WERI-Rb-1 (cell line): ENCODE data around the gene PPIP5K2.

ENCODE experiments used
- DNase-seq: peaks from one replicate; pipeline ENCODE4 v3.0.0-alpha.2; 2020
- H3K27ac ChIP-seq: fragments of 250-450 bp; sonication (Bioruptor Pico); 2 replicates; pipeline ENCODE4 v1.5.1; 2020; ENCODE audit warnings: mild to moderate bottlenecking, moderate library complexity
- H3K27me3 ChIP-seq: fragments of 250-450 bp; sonication (Bioruptor Pico); 2 replicates; pipeline ENCODE4 v1.5.1; 2021; ENCODE audit warnings: mild to moderate bottlenecking, low read depth, moderate library complexity; ENCODE audit not compliant: insufficient read depth, severe bottlenecking
- H3K36me3 ChIP-seq: fragments of 250-450 bp; sonication (Bioruptor Pico); 2 replicates; pipeline ENCODE4 v1.5.1; 2020; ENCODE audit warnings: mild to moderate bottlenecking, moderate library complexity
- H3K4me3 ChIP-seq: 2 replicates; pipeline ENCODE4 v1.5.1; 2011; ENCODE audit warnings: low read depth, mild to moderate bottlenecking, control low read depth, low read length
- H3K9me3 ChIP-seq: fragments of 250-450 bp; sonication (Bioruptor Pico); 2 replicates; pipeline ENCODE4 v1.5.1; 2021; ENCODE audit warnings: mild to moderate bottlenecking, moderate library complexity; ENCODE audit not compliant: severe bottlenecking
- TF ChIP-seq, protein P1 (sequence below): IDR thresholded peaks from 2 replicates; pipeline ENCODE4 v1.5.1; 2011; ENCODE audit warnings: low read depth, mild to moderate bottlenecking, control low read depth, inconsistent platforms, low read length

PPIP5K2 gene

DNA sequence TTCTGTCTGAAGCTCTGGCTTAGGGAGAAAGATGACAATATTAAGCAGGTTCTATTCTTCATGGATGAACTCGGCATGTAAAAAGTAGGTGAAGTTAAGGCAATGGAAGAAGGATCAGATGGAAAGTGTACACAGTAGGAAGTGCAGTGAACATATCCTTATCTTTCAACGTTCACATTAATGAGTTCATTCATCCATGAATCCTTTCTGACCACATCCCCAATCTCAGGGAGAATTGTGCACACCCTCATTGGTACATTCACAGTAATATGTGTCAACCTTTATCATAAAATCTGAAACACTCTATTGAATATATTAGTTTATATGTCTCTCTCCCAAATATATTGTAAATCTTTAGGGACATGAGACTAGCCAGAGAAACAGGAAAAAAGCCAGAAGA lies 5.7 kb upstream of the PPIP5K2 start:
- Histone ChIP-seq H3K27me3 (no peaks in the 10 kb centered on the region), H3K27ac (no peak overlapping the region), H3K9me3 (no peaks in the 10 kb centered on the region), H3K36me3 (no peaks in the 10 kb centered on the region), H3K4me3 (no peak overlapping the region)
- no peak for DNase-seq
- TF ChIP-seq, protein P1, sequence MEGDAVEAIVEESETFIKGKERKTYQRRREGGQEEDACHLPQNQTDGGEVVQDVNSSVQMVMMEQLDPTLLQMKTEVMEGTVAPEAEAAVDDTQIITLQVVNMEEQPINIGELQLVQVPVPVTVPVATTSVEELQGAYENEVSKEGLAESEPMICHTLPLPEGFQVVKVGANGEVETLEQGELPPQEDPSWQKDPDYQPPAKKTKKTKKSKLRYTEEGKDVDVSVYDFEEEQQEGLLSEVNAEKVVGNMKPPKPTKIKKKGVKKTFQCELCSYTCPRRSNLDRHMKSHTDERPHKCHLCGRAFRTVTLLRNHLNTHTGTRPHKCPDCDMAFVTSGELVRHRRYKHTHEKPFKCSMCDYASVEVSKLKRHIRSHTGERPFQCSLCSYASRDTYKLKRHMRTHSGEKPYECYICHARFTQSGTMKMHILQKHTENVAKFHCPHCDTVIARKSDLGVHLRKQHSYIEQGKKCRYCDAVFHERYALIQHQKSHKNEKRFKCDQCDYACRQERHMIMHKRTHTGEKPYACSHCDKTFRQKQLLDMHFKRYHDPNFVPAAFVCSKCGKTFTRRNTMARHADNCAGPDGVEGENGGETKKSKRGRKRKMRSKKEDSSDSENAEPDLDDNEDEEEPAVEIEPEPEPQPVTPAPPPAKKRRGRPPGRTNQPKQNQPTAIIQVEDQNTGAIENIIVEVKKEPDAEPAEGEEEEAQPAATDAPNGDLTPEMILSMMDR = no peak

DNA sequence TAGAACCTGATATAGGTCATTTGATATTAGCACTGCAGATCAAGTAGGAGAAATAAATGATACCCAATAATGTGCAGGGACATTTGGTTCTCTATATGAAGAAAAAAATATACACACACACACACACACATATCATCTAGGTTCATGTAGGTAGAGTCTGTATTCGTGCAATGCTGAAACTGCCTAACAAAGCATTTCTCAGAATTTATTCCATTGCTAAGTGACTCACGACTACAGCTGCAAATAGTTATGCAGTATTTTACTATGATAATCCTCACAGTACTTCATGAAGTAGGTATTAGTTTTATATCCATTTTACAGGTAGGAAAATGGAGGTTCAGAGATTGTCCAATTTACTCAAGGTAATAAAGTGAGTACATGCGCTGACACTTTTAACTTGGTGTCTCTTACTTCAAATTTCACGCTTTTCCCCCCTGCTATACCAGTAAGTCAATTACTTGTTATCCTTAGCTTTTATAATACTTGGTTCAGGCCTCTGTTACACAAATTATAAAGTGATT lies 2.6 kb upstream of the PPIP5K2 start:
- no peaks in the 10 kb centered on the region for H3K27me3 ChIP-seq
- TF ChIP-seq, protein P1 = no peak
- no peak overlapping the region for H3K4me3 ChIP-seq
- no peaks in the 10 kb centered on the region for H3K9me3 ChIP-seq
- H3K36me3 ChIP-seq = no peaks in the 10 kb centered on the region
- H3K27ac ChIP-seq = no peak overlapping the region
- no peak for DNase-seq

DNA sequence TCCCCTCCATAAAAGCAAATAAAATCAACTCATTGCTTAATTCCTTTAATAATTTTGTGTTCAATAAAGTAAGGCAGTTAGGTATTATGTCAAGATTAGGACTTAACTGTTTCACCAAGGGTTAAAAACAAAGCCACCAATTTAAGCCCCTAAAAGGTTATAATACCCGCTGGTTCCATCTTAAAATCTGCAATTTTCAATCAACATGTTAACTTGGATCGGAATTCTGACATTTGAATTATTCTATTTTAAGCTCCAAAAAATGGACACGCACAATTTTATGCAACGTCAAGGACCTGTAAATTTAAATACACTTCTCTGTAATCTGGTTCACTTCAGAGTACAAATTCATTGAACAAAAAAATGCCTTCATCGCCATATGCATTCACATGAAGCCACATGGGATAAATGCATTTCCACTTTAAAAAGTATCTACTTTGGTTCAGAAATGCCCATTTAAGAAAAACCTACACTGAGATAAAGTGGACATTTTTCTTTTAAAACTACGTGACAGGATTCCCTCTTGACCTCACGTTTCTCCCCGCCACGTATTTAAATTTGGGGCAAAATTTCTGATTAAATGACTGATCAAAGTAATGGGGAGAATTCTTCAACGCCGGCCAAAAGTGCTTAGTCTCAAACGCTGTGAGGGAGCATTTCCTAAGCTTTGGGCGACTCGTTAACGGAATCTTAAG lies 884 bp upstream of the PPIP5K2 start:
- peak overlapping the region; percentile 98 for H3K4me3 ChIP-seq
- peak overlapping the region; percentile 97 for H3K27ac ChIP-seq
- TF ChIP-seq, protein P1 = no peak
- no peaks in the 10 kb centered on the region for H3K9me3 ChIP-seq
- no peaks in the 10 kb centered on the region for H3K36me3 ChIP-seq
- DNase-seq = no peak
- H3K27me3 ChIP-seq = no peaks in the 10 kb centered on the region

DNA sequence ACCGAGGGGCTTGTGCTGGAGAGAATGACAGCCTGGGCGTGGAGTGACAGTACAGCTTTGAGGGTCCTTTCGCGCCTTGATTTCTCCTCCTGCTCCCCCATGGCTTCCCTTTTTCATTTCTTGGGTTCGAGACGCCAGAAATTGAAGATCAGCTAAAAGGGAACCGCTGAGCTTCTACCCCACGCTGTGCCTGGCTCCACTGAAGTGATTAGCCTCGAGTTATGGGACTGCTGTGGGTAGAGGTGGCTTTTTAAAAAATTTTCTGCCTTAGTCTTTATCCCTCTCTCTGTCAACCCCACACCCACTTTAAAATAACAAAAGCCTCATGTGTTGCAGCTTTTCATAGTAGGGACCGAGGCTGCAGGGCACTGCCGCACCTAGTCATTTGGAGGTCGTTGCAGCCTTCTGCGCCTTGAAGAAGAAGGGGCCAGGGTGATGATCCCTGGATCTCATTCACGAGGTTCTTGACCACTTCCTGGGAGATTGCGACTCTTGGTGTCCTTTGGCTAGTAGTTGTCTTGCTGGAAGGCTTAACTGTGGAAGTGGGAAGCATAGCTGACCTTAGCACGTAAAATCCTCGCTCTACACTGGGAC lies 603 bp downstream of the PPIP5K2 start:
- TF ChIP-seq, protein P1 = no peak
- peak; percentile 11 for DNase-seq
- Histone ChIP-seq H3K27me3 (no peaks in the 10 kb centered on the region), H3K36me3 (no peaks in the 10 kb centered on the region), H3K27ac (peak overlapping the region; percentile 97), H3K9me3 (no peaks in the 10 kb centered on the region), H3K4me3 (peak overlapping the region; percentile 98)

DNA sequence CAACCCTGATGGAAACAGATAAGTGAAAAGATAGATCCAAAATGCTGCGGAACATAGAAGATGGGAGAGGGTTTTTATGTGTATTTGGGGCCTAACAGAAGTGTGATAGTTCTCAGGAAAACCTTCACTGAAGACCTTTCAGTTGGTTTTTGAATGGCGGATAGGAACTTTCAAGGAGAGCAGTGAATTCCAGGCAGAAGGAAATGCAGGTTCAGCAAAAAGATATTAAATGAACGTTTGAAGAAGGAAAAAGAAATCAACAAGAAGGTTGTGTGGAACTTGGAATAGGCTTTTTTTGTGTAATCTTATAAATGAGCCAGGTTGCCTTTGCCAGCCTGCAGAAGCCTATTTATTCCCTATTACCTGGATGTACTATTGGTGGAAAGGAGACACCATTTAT lies 2.1 kb downstream of the PPIP5K2 start:
- H3K36me3 ChIP-seq = no peaks in the 10 kb centered on the region
- no peak overlapping the region for H3K27ac ChIP-seq
- TF ChIP-seq, protein P1 = no peak
- no peaks in the 10 kb centered on the region for H3K27me3 ChIP-seq
- DNase-seq = no peak
- H3K9me3 ChIP-seq = no peaks in the 10 kb centered on the region
- no peak overlapping the region for H3K4me3 ChIP-seq
